Measurements from ENCODE around the gene GNA14. TPM values are rescaled to one million over a fixed set of nuclear protein-coding genes. Genes with fewer than 3 reads are reported as not detected.
A peak's percentile ranks its signal among the peaks of the same experiment; 100 is the strongest.

The GNA14 gene
- total RNA-seq, 2 donors from 2014 or later = 0.62 to 8.0 TPM

DNA sequence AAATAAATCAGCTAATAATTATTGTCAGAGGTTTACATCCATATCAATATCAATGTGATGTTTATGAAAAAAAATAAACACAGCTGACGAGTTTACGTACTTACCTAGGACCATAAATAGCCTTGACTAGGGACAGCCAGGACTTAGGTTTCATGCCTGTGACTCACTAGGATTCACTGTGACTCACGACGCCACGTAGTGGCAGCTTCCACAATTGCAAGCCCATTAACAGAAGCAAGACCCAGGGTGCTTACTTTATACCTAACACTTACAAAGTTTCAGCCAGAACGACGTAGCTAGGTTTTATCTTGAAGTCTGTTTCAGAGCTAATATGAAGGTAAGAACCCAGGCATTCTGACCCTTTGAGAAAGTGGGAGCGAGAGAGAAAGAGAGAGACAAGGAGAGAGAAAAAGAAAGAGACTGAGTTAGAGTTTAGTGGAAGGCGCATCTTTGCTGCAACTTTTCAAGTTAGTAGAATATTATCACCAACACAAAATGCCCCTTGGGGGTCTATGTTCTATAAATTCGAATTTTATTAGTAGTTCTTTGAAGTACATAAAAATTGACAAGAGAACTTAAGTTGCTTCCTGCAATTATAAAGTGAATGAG is 191.2 kb downstream of the GNA14 start:
- no peaks in the 10 kb centered on the region for H3K36me3 Mint-ChIP-seq (ENCODE audit: low read depth)
- no peak overlapping the region for H3K27ac Mint-ChIP-seq
- Histone ChIP-seq H3K9ac (ENCODE audit: extremely low read depth, low read length, poor library complexity, severe bottlenecking) (no peak overlapping the region), H3K4me3 (ENCODE audit: low read length) (no peak overlapping the region), H3K27ac (ENCODE audit: low read depth, low read length) (no peak overlapping the region), H3K4me1 (ENCODE audit: control insufficient read depth, insufficient read depth, low read length) (no peaks in the 10 kb centered on the region), H3K36me3 (ENCODE audit: control insufficient read depth, insufficient read depth, low read length) (no peaks in the 10 kb centered on the region), H3K9me3 (ENCODE audit: control insufficient read depth, low read length) (no peaks in the 10 kb centered on the region), H3K27me3 (ENCODE audit: control insufficient read depth, insufficient read depth, low read length, poor library complexity, severe bottlenecking) (peaks cover 31% of the 10 kb centered on the region)
- no peak overlapping the region for H3K4me3 Mint-ChIP-seq
- peaks cover 24% of the 10 kb centered on the region for H3K4me1 Mint-ChIP-seq
- DNase-seq = peak; percentile 97
- TF ChIP-seq, protein P1, sequence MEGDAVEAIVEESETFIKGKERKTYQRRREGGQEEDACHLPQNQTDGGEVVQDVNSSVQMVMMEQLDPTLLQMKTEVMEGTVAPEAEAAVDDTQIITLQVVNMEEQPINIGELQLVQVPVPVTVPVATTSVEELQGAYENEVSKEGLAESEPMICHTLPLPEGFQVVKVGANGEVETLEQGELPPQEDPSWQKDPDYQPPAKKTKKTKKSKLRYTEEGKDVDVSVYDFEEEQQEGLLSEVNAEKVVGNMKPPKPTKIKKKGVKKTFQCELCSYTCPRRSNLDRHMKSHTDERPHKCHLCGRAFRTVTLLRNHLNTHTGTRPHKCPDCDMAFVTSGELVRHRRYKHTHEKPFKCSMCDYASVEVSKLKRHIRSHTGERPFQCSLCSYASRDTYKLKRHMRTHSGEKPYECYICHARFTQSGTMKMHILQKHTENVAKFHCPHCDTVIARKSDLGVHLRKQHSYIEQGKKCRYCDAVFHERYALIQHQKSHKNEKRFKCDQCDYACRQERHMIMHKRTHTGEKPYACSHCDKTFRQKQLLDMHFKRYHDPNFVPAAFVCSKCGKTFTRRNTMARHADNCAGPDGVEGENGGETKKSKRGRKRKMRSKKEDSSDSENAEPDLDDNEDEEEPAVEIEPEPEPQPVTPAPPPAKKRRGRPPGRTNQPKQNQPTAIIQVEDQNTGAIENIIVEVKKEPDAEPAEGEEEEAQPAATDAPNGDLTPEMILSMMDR (conservative IDR thresholded peaks at IDR 0.05) = peak; percentile 90
- 19% methylated on average over 9 of the region's 10 CpGs; no CpG with 5 or more reads in 1 of the 2 experiments for WGBS, 2 experiments (ENCODE audit: insufficient coverage in 1 of 2, insufficient read length in 1 of 2)
- peaks cover 19% of the 10 kb centered on the region for H3K27me3 Mint-ChIP-seq (ENCODE audit: insufficient read depth)
- no peaks in the 10 kb centered on the region for H3K9me3 Mint-ChIP-seq

GRCh38 chr9:77455312-77455927 is 192.7 kb downstream of the GNA14 start:
- peaks cover 2% of the 10 kb centered on the region for H3K36me3 Mint-ChIP-seq (ENCODE audit: low read depth)
- TF ChIP-seq, protein P1 (conservative IDR thresholded peaks at IDR 0.05) = peak; percentile 77
- peaks cover 6% of the 10 kb centered on the region for H3K9me3 Mint-ChIP-seq
- Histone ChIP-seq H3K27ac (ENCODE audit: low read depth, low read length) (no peak overlapping the region), H3K4me3 (ENCODE audit: low read length) (no peak overlapping the region), H3K27me3 (ENCODE audit: control insufficient read depth, insufficient read depth, low read length, poor library complexity, severe bottlenecking) (peaks cover 31% of the 10 kb centered on the region), H3K9ac (ENCODE audit: extremely low read depth, low read length, poor library complexity, severe bottlenecking) (no peak overlapping the region), H3K4me1 (ENCODE audit: control insufficient read depth, insufficient read depth, low read length) (no peaks in the 10 kb centered on the region), H3K9me3 (ENCODE audit: control insufficient read depth, low read length) (peaks cover 9% of the 10 kb centered on the region), H3K36me3 (ENCODE audit: control insufficient read depth, insufficient read depth, low read length) (no peaks in the 10 kb centered on the region)
- H3K4me3 Mint-ChIP-seq = no peak overlapping the region
- DNase-seq = peak; percentile 79
- no peak overlapping the region for H3K27ac Mint-ChIP-seq
- peaks cover 23% of the 10 kb centered on the region for H3K27me3 Mint-ChIP-seq (ENCODE audit: insufficient read depth)
- WGBS, 2 experiments (ENCODE audit: insufficient coverage in 1 of 2, insufficient read length in 1 of 2) = 68 to 81% methylated on average over 2 to 8 of the region's 8 CpGs
- H3K4me1 Mint-ChIP-seq = peaks cover 14% of the 10 kb centered on the region

DNA sequence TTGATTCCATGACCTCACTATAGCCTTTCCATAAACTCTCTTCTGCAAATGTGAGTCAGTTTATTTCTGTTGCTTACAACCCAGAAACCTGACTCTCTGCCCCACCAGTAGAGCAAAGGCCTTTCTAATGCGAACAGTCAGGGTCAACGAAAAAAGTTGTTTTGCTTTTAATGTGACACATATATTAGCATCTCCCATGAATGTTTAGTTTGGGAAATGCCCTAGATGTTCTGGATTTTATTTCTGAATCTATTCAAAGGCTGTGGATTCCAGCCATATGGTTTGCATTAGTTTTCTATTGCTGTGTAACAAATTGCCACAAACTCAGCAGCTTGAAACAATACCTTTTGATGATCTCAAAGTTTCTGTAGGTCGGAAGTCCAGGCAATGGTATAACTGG is 193.5 kb downstream of the GNA14 start:
- H3K9me3 ChIP-seq (ENCODE audit: control insufficient read depth, low read length) = peaks cover 12% of the 10 kb centered on the region
- Mint-ChIP-seq H3K4me3 (no peak overlapping the region), H3K27ac (no peak overlapping the region), H3K36me3 (ENCODE audit: low read depth) (peaks cover 2% of the 10 kb centered on the region), H3K9me3 (peaks cover 10% of the 10 kb centered on the region), H3K4me1 (peaks cover 12% of the 10 kb centered on the region), H3K27me3 (ENCODE audit: insufficient read depth) (peaks cover 23% of the 10 kb centered on the region)
- H3K4me1 ChIP-seq (ENCODE audit: control insufficient read depth, insufficient read depth, low read length) = no peaks in the 10 kb centered on the region
- no peaks in the 10 kb centered on the region for H3K36me3 ChIP-seq (ENCODE audit: control insufficient read depth, insufficient read depth, low read length)
- H3K4me3 ChIP-seq (ENCODE audit: low read length) = no peak overlapping the region
- peaks cover 31% of the 10 kb centered on the region for H3K27me3 ChIP-seq (ENCODE audit: control insufficient read depth, insufficient read depth, low read length, poor library complexity, severe bottlenecking)
- H3K27ac ChIP-seq (ENCODE audit: low read depth, low read length) = no peak overlapping the region
- TF ChIP-seq, protein P1 (conservative IDR thresholded peaks at IDR 0.05) = no peak
- no peak overlapping the region for H3K9ac ChIP-seq (ENCODE audit: extremely low read depth, low read length, poor library complexity, severe bottlenecking)
- 86 to 88% methylated on average over 1 to 3 of the region's 3 CpGs for WGBS, 2 experiments (ENCODE audit: insufficient coverage in 1 of 2, insufficient read length in 1 of 2)
- DNase-seq = no peak
